GM23248 (cell line): Measurements from ENCODE around the gene CSRP3.

Experiments used
- EZH2 ChIP-seq: fragments of 200-600 bp; sonication (generic); IDR thresholded peaks from 2 replicates; pipeline ENCODE4 v1.6.1; 2018; ENCODE audit warnings: antibody characterized with exemption, mild to moderate bottlenecking; ENCODE audit not compliant: insufficient read depth, poor library complexity, severe bottlenecking
- EZH2phosphoT487 ChIP-seq: fragments of 200-600 bp; sonication (generic); IDR thresholded peaks from 2 replicates; pipeline ENCODE4 v1.6.1; 2018; ENCODE audit warnings: antibody characterized with exemption, moderate library complexity, mild to moderate bottlenecking, low read depth; ENCODE audit not compliant: insufficient read depth

DNA sequence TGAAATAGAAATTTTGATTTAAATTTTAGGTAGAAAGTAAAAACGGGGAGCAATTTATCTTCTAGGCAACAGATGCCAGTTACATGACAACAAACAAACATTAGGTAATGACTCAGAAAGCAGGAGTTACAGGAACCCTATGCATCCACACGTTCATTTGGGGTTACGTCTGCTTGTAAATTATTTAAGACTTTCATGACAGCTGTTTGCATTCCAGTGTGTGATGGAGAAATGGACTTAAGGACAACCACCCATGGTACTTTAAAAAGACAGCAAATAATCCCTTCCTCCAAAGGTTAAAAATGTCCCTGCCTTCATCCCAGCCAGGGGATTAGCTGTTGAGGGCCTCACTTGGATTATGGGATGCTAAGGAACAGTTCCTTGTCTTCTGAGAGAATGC lies 27.2 kb upstream of the CSRP3 start:
- no peak for TF ChIP-seq EZH2phosphoT487
- TF ChIP-seq EZH2 = no peak
